ENCODE data around the gene MAPK7.

DNA sequence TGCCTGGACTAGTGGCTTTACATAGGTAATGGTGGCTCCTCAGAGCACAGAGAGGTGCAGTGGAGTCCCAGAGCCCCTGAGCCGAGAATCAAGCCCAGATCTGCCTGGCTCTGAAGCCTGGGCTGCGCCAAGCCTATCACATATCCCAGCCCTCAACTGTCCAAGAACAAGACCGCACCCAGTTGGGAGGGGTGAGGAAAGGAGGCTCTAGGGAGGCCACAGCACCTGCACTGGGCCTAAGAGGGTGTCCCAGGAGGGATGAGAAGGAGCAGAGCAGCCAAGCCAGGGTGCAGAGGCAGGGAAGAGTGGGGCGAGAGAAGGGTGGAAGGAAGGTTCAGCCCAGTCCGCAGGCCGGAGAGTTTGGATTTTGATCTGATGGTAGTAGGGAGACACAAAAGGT, 31.8 kb downstream of the MAPK7 start:
- TF ChIP-seq, protein P1, sequence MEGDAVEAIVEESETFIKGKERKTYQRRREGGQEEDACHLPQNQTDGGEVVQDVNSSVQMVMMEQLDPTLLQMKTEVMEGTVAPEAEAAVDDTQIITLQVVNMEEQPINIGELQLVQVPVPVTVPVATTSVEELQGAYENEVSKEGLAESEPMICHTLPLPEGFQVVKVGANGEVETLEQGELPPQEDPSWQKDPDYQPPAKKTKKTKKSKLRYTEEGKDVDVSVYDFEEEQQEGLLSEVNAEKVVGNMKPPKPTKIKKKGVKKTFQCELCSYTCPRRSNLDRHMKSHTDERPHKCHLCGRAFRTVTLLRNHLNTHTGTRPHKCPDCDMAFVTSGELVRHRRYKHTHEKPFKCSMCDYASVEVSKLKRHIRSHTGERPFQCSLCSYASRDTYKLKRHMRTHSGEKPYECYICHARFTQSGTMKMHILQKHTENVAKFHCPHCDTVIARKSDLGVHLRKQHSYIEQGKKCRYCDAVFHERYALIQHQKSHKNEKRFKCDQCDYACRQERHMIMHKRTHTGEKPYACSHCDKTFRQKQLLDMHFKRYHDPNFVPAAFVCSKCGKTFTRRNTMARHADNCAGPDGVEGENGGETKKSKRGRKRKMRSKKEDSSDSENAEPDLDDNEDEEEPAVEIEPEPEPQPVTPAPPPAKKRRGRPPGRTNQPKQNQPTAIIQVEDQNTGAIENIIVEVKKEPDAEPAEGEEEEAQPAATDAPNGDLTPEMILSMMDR (IDR thresholded peaks at IDR 0.05): no peak
- no peak for TF ChIP-seq POLR2A (IDR thresholded peaks at IDR 0.05)

Measured in transverse colon (tissue), 3 donors.